Stimulated activated CD4-positive, alpha-beta T cell treated with anti-CD3 and anti-CD28 coated beads, Interleukin-12 subunit alpha, Interleukin-12 subunit beta, amount 100 ng/mL, for 24 hours (primary cell): ENCODE measurements around the gene GSG1L.

Source experiments
- DNase-seq, 2 experiments: peaks; one replicate each; pipeline ENCODE4 v3.0.0-alpha.2; 2020; ENCODE audit warnings: low read depth in 2 of 2

GSG1L gene

DNA sequence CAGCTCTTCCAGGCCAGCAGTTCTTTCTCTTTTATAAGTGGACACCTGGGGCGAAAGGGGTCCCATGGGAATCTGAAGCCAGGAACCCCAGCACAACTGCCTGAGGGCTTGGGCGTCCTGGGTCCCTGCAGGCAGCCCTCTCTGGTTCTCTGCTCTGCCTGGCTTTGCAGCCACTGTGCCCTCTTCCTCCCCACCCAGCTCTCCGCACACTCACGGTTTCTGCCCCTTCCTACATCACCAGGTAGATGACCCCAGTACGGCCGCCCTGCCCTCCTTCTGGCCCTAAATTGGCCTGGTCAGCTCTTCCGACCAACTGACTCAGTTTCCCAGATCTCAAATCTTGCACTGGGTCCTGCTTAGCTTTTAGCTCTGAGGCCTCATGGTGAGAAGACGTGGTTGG lies 288.3 kb downstream of the GSG1L start:
- no peak for DNase-seq

DNA sequence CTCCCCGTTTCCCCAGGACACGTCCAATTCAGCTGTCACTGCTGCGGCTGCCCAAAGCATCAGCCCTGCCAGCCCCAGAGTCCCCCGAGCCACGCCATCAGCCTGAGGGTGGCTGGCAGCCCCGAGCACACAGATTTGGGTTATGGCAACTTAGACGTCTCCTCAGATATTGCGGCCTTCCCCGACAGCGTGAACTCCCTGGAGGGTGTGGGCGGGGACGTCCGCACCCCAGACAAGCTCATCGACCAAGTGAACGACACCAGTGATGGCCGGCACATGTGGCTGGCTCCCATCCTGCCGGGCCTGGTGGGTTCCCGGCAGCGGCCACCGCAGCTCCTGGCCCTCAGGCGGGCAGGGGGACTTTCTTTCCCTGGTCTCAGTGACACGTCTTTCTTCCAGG lies 288.7 kb downstream of the GSG1L start:
- DNase-seq, result no peak

GRCh38 chr16:27773344-27773743 lies 290.2 kb downstream of the GSG1L start:
- DNase-seq, result no peak

GRCh38 chr16:27772093-27772825 lies 291.3 kb downstream of the GSG1L start:
- DNase-seq, result no peak

GRCh38 chr16:27771201-27771910 lies 292.2 kb downstream of the GSG1L start:
- DNase-seq, result no peak

DNA sequence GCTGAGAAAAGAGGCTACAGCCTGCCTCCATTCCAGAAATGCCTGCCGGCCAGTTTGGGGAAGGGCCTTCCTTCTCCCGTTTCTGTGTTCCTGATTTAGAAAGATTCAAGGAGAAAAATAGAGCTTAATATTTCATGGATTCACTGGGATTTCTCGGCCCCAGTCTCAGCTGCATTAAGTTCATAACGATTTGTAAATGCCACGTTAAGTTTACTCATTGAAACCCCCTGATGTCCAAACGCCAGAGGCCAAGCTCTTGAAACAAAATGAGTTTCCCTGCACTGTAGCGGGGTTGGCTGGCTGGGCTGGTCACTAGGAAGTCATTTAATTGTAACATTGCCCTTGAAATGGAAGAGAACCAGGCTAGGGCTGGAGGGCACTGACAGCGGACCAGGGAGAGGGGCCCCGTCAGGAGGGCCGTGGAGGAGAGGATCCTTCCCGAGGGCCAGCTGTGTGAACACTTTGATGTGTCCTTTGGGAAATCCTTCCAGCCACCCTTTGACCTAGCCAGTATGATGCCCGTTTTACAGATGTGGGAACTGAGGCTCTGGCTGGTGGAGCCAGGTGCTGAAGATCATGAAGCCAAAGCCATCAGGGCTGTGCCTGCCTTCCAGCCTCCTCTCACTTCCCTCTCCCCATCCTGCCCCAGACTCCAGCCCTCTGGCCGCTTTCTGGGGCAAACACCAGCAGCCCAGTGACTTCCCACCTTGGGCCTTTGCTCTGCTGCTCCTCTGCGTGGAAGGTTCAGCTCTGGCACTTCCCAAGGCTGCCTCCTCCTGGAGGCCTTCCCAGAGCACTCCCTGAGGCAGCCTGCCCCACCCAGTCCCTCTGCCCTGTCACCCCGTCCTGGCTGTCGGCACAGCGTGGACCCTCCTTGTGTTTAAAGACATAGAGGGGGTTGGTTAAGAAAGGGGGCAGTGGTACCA lies 293.0 kb downstream of the GSG1L start:
- DNase-seq, result no peak

DNA sequence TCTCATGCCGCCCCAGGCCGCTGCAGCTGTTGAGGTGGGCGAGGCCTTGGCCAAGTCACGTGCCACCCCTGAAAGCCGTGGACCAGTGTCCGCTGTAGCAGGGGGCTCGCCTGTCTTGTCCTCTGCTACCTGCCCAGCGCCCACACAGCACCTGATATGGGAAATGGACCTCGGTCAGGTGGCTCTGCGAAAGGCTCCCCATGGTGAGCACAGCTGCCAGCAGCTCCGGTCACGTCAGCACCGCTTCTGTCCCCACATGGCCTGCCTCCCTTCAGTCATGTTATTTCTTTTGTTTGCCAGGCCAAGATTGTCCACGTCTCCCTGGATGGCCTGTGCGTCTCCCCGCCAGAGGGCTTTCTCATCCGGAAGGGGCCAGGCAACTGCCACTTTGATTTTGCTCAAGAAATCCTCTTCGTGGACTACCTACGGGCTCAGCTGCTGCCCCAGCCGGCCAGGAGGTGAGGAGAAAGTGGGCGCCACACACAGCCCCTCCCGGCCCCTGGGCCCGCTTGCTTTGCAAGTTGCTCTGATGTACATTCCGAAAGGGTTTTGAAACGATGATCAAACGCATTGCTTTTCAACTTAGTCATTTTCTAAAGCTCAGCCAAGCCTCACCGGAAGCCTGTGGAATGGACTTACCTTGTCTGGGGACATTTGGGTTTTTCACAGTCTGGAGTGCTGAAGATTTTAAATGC lies 293.8 kb downstream of the GSG1L start:
- no peak for DNase-seq

DNA sequence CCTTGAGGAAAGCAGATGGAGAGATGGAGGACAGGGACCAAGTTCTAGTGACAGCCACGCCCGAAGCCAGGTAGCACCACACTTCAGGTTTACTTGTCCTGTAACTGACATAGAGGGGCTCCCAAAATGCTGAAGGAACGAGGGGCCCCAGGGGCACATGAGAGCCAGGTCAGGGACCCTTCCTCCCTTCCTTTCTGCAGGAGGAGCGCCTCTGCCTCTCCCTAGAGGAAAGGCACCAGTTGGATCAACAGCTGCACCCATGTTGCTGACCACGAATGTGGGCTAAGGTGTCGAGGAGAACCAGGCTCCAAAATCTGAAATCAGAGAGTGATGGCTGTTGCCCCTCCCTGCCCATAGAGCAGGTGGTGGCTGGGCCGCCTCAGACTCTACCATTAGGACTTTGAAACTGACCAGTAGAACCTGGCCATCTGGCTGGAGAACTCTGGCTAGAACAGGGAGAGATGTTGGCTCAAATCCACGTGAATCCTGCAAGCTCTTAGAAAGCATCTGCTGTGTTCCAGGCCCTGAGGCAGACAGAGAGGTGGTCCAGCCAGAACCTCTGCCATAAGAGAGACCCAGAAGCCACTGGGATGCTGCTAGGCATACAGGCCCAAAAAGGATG lies 294.8 kb downstream of the GSG1L start:
- DNase-seq, result no peak

- no peak for DNase-seq
Observed at GRCh38 chr16:27767971-27768591, 295.4 kb downstream of the GSG1L start.

DNA sequence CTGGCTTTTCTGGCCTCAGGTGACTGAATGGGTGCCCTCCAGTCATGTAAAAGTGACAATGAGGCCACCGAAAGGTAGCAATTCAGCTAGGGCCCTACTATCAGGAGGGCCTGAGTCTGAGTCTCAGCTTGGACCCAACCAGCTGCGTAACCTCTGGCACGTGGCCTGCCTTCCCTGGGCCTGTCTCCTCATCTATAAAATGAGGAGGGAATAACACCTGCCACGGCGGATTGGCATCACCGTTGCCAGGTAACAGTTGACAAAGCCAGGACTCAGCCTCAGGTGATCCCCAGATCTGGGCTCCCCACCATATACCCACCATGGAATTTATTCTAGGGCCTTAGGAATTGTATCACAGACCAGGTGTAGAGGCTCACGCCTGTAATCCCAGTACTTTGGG lies 296.4 kb downstream of the GSG1L start:
- no peak for DNase-seq

DNA sequence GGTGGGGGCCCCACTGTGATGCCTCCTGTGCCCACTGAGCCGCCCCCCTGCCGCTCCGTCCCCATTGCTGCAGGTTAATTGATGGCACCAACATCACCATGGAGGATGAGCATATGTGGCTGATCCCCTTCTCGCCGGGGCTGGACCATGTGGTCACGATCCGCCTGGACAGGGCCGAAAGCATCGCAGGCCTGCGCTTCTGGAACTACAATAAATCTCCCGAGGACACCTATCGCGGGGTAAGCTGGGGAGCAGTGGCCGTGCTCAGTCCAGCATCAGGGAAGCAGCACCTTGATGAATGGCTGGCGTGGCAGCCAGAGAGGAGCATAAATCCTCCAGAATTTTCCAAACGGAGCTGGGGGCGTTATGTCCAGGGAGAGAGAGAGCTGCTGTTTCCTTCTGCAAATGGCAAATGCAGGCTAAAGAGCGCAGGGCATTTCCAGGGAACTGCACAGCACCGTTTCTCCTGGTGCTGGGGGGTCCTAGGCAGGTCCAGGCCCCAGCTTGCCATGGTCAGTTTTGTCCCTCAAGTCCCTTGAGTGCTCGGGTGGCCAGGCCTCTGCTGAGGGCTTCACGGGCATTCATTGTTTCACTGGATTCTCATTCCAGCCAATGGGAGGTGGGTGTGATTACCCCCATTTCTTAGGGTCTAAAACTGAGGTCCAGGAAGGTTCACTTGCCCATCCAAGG lies 297.1 kb downstream of the GSG1L start:
- no peak for DNase-seq

GRCh38 chr16:27764869-27765675 lies 298.4 kb downstream of the GSG1L start:
- DNase-seq, result no peak

GRCh38 chr16:27764427-27764826 lies 299.1 kb downstream of the GSG1L start:
- DNase-seq, result no peak

DNA sequence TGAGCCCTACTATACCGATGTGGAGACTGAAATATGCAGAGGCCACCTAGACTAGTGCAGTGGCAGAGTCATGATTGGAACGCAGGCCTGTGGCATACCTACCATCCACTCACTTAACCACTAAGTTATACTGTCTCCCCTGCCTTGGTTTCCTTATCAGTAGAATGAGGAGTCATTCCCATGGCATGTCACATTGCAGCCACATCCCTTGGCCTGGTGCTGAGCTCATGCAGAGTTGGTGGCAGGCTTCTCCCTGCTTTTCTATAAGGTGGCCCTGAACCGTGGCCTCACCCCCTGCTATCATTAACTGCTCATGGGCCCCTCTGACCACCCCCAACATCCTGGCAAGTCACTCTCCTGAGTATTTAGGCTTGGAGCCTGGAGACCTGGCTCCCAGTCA lies 301.1 kb downstream of the GSG1L start:
- DNase-seq, result no peak

- no peak for DNase-seq
Observed at GRCh38 chr16:27761816-27762215, 301.7 kb downstream of the GSG1L start.

GRCh38 chr16:27760789-27761176 lies 302.7 kb downstream of the GSG1L start:
- no peak for DNase-seq

- no peak for DNase-seq
Observed at GRCh38 chr16:27759967-27760788, 303.3 kb downstream of the GSG1L start.

- no peak for DNase-seq
Observed at GRCh38 chr16:27759301-27759871, 304.1 kb downstream of the GSG1L start.
